IMR-90 (cell line): Measurements from ENCODE around the gene PIN1. TPM values are rescaled to one million over a fixed set of nuclear protein-coding genes. Genes with fewer than 3 reads are reported as not detected.
"Not testable (repeated sequence)": the region's sequence is repeated elsewhere in the genome, so short reads cannot be mapped to it uniquely, and the experiment has no call there.

Source experiments
- ATAC-seq: fragments of 200-7000 bp; cut with Tn5 transposase; 2 replicates; pipeline ENCODE4 v1.9.1; 2020; ENCODE audit warnings: low read depth, mild to moderate bottlenecking, moderate library complexity
- BruUV-seq: library from RNA; stranded (reverse); fragments of 400-500 nt; replicated peaks from 2 replicates; lab custom pipeline; 2021; lab: Mats Ljungman, UMichigan
- CTCF ChIA-PET: fragments of 300-600 bp; formaldehyde crosslinking; extraction: SDS; loops from one replicate; lab custom pipeline; 2021; ENCODE audit warnings: antibody characterized with exemption; lab: Yijun Ruan, JAX
- POLR2A ChIA-PET: fragments of 300-600 bp; sonication (Branson Sonifier 250); formaldehyde crosslinking; loops from one replicate; lab custom pipeline; 2022; ENCODE audit warnings: antibody characterized with exemption; ENCODE audit not compliant: unreplicated experiment; lab: Charles Lee
- DNase-seq: peaks from one replicate; pipeline ENCODE4 v3.0.0; 2013
- H2AFZ ChIP-seq: replicated peaks from 2 replicates; pipeline ENCODE3; 2013; ENCODE audit warnings: low read length, mild to moderate bottlenecking; ENCODE audit not compliant: poor library complexity
- H2AK5ac ChIP-seq: 2 replicates; pipeline ENCODE4 v1.6.1; 2013; ENCODE audit warnings: low read depth, low read length, inconsistent platforms
- H2AK9ac ChIP-seq: replicated peaks from 2 replicates; pipeline ENCODE3; 2013; ENCODE audit warnings: mild to moderate bottlenecking, low read depth, low read length, moderate library complexity; ENCODE audit not compliant: poor library complexity
- H2BK120ac ChIP-seq: 2 replicates; pipeline ENCODE4 v1.6.1; 2013; ENCODE audit warnings: low read depth, low read length, inconsistent platforms
- H2BK15ac ChIP-seq: 3 replicates; pipeline ENCODE4 v1.6.1; 2013; ENCODE audit warnings: low read depth, low read length, inconsistent platforms
- H2BK20ac ChIP-seq: 2 replicates; pipeline ENCODE4 v1.6.1; 2013; ENCODE audit warnings: low read depth, mild to moderate bottlenecking, inconsistent platforms, low read length, moderate library complexity
- H2BK5ac ChIP-seq: 2 replicates; pipeline ENCODE4 v1.6.1; 2013; ENCODE audit warnings: mild to moderate bottlenecking, low read depth, low read length, inconsistent platforms; ENCODE audit not compliant: poor library complexity, severe bottlenecking
- H3K14ac ChIP-seq: replicated peaks from 2 replicates; pipeline ENCODE4 v1.6.1; 2013; ENCODE audit warnings: low read depth, low read length, inconsistent platforms
- H3K18ac ChIP-seq: 2 replicates; pipeline ENCODE4 v1.6.1; 2013; ENCODE audit warnings: low read depth, low read length, control low read depth
- H3K23ac ChIP-seq: 2 replicates; pipeline ENCODE4 v1.6.1; 2013; ENCODE audit warnings: low read depth, low read length, inconsistent platforms
- H3K27ac ChIP-seq: 2 replicates; pipeline ENCODE4 v1.5.1; 2013; ENCODE audit warnings: mild to moderate bottlenecking, control low read depth, low read length; ENCODE audit not compliant: insufficient read depth
- H3K27me3 ChIP-seq: 2 replicates; pipeline ENCODE4 v1.6.1; 2013; ENCODE audit warnings: low read length; ENCODE audit not compliant: control insufficient read depth, insufficient read depth
- H3K36me3 ChIP-seq: 2 replicates; pipeline ENCODE4 v1.6.1; 2013; ENCODE audit warnings: low read length, mixed read lengths; ENCODE audit not compliant: control insufficient read depth, insufficient read depth
- H3K4ac ChIP-seq: 2 replicates; pipeline ENCODE4 v1.6.1; 2013; ENCODE audit warnings: low read depth, low read length, inconsistent platforms
- H3K4me1 ChIP-seq: 2 replicates; pipeline ENCODE4 v1.6.1; 2013; ENCODE audit warnings: low read length, mixed read lengths; ENCODE audit not compliant: control insufficient read depth, insufficient read depth
- H3K4me2 ChIP-seq: 2 replicates; pipeline ENCODE4 v1.6.1; 2013; ENCODE audit warnings: low read depth, mild to moderate bottlenecking, control low read depth, low read length, moderate library complexity
- H3K4me3 ChIP-seq: 2 replicates; pipeline ENCODE4 v1.5.1; 2013; ENCODE audit warnings: low read depth, mild to moderate bottlenecking, control low read depth, low read length, moderate library complexity; ENCODE audit not compliant: insufficient read depth
- H3K56ac ChIP-seq: 2 replicates; pipeline ENCODE4 v1.6.1; 2013; ENCODE audit warnings: low read length, inconsistent platforms; ENCODE audit not compliant: insufficient read depth; ENCODE audit errors: extremely low read depth
- H3K79me1 ChIP-seq, 2 experiments: 2 replicates each; pipeline ENCODE4 v1.6.1; 2013; ENCODE audit warnings: low read length in 2 of 2, inconsistent platforms in 1 of 2, low read depth in 1 of 2
- H3K9ac ChIP-seq: 2 replicates; pipeline ENCODE4 v1.6.1; 2013; ENCODE audit warnings: low read depth, low read length, control low read depth
- H3K9me1 ChIP-seq: 2 replicates; pipeline ENCODE4 v1.6.1; 2013; ENCODE audit warnings: low read length, inconsistent platforms; ENCODE audit not compliant: insufficient read depth
- H3K9me3 ChIP-seq: 2 replicates; pipeline ENCODE4 v1.6.1; 2013; ENCODE audit warnings: low read length; ENCODE audit not compliant: control insufficient read depth, insufficient read depth
- H4K20me1 ChIP-seq: 2 replicates; pipeline ENCODE4 v1.6.1; 2013; ENCODE audit warnings: low read length, inconsistent platforms; ENCODE audit not compliant: insufficient read depth
- H4K5ac ChIP-seq: 2 replicates; pipeline ENCODE4 v1.6.1; 2013; ENCODE audit warnings: mild to moderate bottlenecking, low read depth, low read length, control low read depth
- H4K8ac ChIP-seq, 2 experiments: 2 replicates each; pipeline ENCODE4 v1.6.1; 2013; ENCODE audit warnings: low read depth in 2 of 2, low read length in 2 of 2, control low read depth in 1 of 2, inconsistent platforms in 1 of 2
- H4K91ac ChIP-seq: 2 replicates; pipeline ENCODE4 v1.6.1; 2013; ENCODE audit warnings: low read depth, low read length, inconsistent platforms; ENCODE audit not compliant: insufficient read depth
- WGBS, 2 experiments: methylation state at CpG; one replicate each; pipeline versions ENCODE4 v1.1.5 to v1.1.7; 2013; ENCODE audit warnings: missing lambda C conversion rate in 2 of 2; ENCODE audit not compliant: insufficient read length in 1 of 2; ENCODE audit errors: extremely low coverage in 2 of 2; 5-methylcytosine and 5-hydroxymethylcytosine counted together
- dilution Hi-C: fragments of 300-500 bp; cut with HindIII; formaldehyde crosslinking; loops from one replicate; pipeline ENCODE4 v1.14.3; 2018; ENCODE audit warnings: low sequenced_read_pairs; ENCODE audit not compliant: unreplicated experiment
- in situ Hi-C: fragments of 300-500 bp; cut with MboI; formaldehyde crosslinking; loops from 3 replicates; pipeline ENCODE4 v1.14.3; 2019; ENCODE audit warnings: low sequenced_read_pairs, inconsistent platforms, mixed read lengths
- intact Hi-C: fragments of 100-400 bp; cut with micrococcal nuclease; formaldehyde crosslinking; loops from 2 replicates; pipeline ENCODE4 v1.10.0; 2022
- polyA plus RNA-seq, 3 experiments: library from polyadenylated mRNA; depleted of rRNA; stranded (reverse); fragments of >200 nt; gene quantifications; 2 replicates each; pipeline ENCODE4 v1.2.3, GENCODE V29; 2012; ENCODE audit warnings: low replicate concordance in 1 of 3
- total RNA-seq: library from RNA; depleted of rRNA; stranded (reverse); fragments of >200 nt; gene quantifications from 2 replicates; pipeline ENCODE4 v1.2.3, GENCODE V29; 2012

The PIN1 gene
- total and polyA plus RNA-seq, 2 of the 4 experiments (the other 2 are of a cell fraction), result 76.0 to 105 TPM

DNA sequence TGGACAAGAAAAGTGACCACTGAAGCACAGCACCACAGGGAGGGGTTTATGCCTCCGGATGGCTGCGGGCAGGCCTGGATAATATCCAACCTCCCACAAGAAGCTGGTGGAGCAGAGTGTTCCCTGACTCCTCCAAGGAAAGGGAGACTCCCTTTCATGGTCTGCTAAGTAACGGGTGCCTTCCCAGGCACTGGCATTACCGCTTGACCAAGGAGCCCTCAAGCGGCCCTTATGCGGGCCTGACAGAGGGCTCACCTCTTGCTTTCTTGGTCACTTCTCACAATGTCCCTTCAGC is 44.1 kb upstream of the PIN1 start:
- H2BK120ac ChIP-seq, BruUV-seq, H4K5ac ChIP-seq, H3K27ac ChIP-seq, H2AK9ac ChIP-seq, H3K4me2 ChIP-seq, H2BK15ac ChIP-seq, H3K36me3 ChIP-seq, H2AK5ac ChIP-seq, H3K79me1 ChIP-seq, H3K4me1 ChIP-seq, H3K18ac ChIP-seq, H3K4me3 ChIP-seq, ATAC-seq, H2BK5ac ChIP-seq, H4K20me1 ChIP-seq, H3K4ac ChIP-seq, H3K27me3 ChIP-seq, H3K23ac ChIP-seq, CTCF ChIA-PET, H3K9ac ChIP-seq, H4K91ac ChIP-seq, H3K56ac ChIP-seq, H2BK20ac ChIP-seq, H3K9me3 ChIP-seq, H3K14ac ChIP-seq, H4K8ac ChIP-seq, DNase-seq, H2AFZ ChIP-seq, POLR2A ChIA-PET, H3K9me1 ChIP-seq: not testable (repeated sequence)
- WGBS, 2 experiments, result 100% methylated on average over 2 of the region's 6 CpGs; no CpG with 5 or more reads in 1 of the 2 experiments
- dilution Hi-C loops (loop anchor here (10.0 kb wide), 1 partner anchor 166 kb away; the partner anchor contains the start of gene ZNF561), in situ Hi-C loops (loop anchor here (5.0 to 10.0 kb wide), 4 partner anchors 164 to 656 kb away; partner anchors contain the start of gene ZNF559), intact Hi-C loops (loop anchor here (2.0 to 5.0 kb wide), 2 partner anchors 384 to 654 kb away; no protein-coding TSS in a partner anchor)
